ENCODE data around the gene B3GNT3.
"Not testable (repeated sequence)": the region's sequence is repeated elsewhere in the genome, so short reads cannot be mapped to it uniquely, and the experiment has no call there.

DNA sequence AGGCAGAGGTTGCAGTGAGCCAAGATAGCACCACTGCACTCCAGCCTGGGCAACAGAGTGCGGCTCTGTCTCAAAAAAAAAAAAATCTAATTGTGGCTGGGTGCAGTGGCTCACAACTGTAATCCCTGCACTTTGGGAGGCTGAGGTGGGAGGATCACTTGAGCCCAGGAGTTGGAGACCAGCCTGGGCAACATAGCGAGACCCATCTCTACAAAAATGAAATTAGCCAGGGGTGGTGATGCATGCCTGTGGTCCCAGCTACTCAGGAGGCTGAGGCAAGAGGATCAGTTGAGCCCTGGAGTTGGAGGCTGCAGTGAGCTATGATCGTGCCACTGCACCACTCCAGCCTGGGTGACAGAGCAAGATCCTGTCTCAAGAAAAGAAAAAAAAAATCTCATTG, 3.7 kb downstream of the B3GNT3 start:
- TF ChIP-seq, protein P1, sequence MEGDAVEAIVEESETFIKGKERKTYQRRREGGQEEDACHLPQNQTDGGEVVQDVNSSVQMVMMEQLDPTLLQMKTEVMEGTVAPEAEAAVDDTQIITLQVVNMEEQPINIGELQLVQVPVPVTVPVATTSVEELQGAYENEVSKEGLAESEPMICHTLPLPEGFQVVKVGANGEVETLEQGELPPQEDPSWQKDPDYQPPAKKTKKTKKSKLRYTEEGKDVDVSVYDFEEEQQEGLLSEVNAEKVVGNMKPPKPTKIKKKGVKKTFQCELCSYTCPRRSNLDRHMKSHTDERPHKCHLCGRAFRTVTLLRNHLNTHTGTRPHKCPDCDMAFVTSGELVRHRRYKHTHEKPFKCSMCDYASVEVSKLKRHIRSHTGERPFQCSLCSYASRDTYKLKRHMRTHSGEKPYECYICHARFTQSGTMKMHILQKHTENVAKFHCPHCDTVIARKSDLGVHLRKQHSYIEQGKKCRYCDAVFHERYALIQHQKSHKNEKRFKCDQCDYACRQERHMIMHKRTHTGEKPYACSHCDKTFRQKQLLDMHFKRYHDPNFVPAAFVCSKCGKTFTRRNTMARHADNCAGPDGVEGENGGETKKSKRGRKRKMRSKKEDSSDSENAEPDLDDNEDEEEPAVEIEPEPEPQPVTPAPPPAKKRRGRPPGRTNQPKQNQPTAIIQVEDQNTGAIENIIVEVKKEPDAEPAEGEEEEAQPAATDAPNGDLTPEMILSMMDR (IDR thresholded peaks at IDR 0.05): not testable (repeated sequence)
- not testable (repeated sequence) for TF ChIP-seq ZFX (IDR thresholded peaks at IDR 0.05; ENCODE audit: borderline replicate concordance)
